ENCODE results near the gene ARMS2. TPM values are rescaled to one million over a fixed set of nuclear protein-coding genes. Genes with fewer than 3 reads are reported as not detected.

The ARMS2 gene
- polyA plus RNA-seq, 3 donors, result 0.24 to 0.31 TPM; not detected in 1

- no peak for DNase-seq (ENCODE audit: extremely low read depth in 1 of 11, low read depth in 9 of 11, low spot score in 4 of 11)
These were observed 32.1 kb downstream of the ARMS2 start for GRCh38 chr10:122486406-122487080.

GRCh38 chr10:122487174-122487765 lies 32.8 kb downstream of the ARMS2 start:
- peak in 2 of 11 donors; percentile 61 to 82 for DNase-seq (ENCODE audit: extremely low read depth in 1 of 11, low read depth in 9 of 11, low spot score in 4 of 11)

GRCh38 chr10:122490268-122490667 lies 35.8 kb downstream of the ARMS2 start:
- DNase-seq (ENCODE audit: extremely low read depth in 1 of 11, low read depth in 9 of 11, low spot score in 4 of 11), result no peak

- DNase-seq (ENCODE audit: extremely low read depth in 1 of 11, low read depth in 9 of 11, low spot score in 4 of 11), result no peak
These were observed 36.6 kb downstream of the ARMS2 start for GRCh38 chr10:122490786-122491680.

GRCh38 chr10:122492006-122492405 lies 37.6 kb downstream of the ARMS2 start:
- DNase-seq (ENCODE audit: extremely low read depth in 1 of 11, low read depth in 9 of 11, low spot score in 4 of 11), result no peak

GRCh38 chr10:122492999-122493481 lies 38.6 kb downstream of the ARMS2 start:
- no peak for DNase-seq (ENCODE audit: extremely low read depth in 1 of 11, low read depth in 9 of 11, low spot score in 4 of 11)

GRCh38 chr10:122493761-122494160 lies 39.3 kb downstream of the ARMS2 start:
- no peak for DNase-seq (ENCODE audit: extremely low read depth in 1 of 11, low read depth in 9 of 11, low spot score in 4 of 11)

GRCh38 chr10:122494173-122494820 lies 39.8 kb downstream of the ARMS2 start:
- DNase-seq (ENCODE audit: extremely low read depth in 1 of 11, low read depth in 9 of 11, low spot score in 4 of 11), result no peak

GRCh38 chr10:122494833-122495232 lies 40.4 kb downstream of the ARMS2 start:
- no peak for DNase-seq (ENCODE audit: extremely low read depth in 1 of 11, low read depth in 9 of 11, low spot score in 4 of 11)

- DNase-seq (ENCODE audit: extremely low read depth in 1 of 11, low read depth in 9 of 11, low spot score in 4 of 11), result no peak
These were observed 41.2 kb downstream of the ARMS2 start for GRCh38 chr10:122495406-122496340.

GRCh38 chr10:122497241-122497640 lies 42.8 kb downstream of the ARMS2 start:
- no peak for DNase-seq (ENCODE audit: extremely low read depth in 1 of 11, low read depth in 9 of 11, low spot score in 4 of 11)

- no peak for DNase-seq (ENCODE audit: extremely low read depth in 1 of 11, low read depth in 9 of 11, low spot score in 4 of 11)
These were observed 44.1 kb downstream of the ARMS2 start for GRCh38 chr10:122498521-122498920.

GRCh38 chr10:122499012-122499411 lies 44.6 kb downstream of the ARMS2 start:
- no peak for DNase-seq (ENCODE audit: extremely low read depth in 1 of 11, low read depth in 9 of 11, low spot score in 4 of 11)

GRCh38 chr10:122499491-122499941 lies 45.1 kb downstream of the ARMS2 start:
- no peak for DNase-seq (ENCODE audit: extremely low read depth in 1 of 11, low read depth in 9 of 11, low spot score in 4 of 11)

GRCh38 chr10:122500194-122500593 lies 45.7 kb downstream of the ARMS2 start:
- no peak for DNase-seq (ENCODE audit: extremely low read depth in 1 of 11, low read depth in 9 of 11, low spot score in 4 of 11)

- no peak for DNase-seq (ENCODE audit: extremely low read depth in 1 of 11, low read depth in 9 of 11, low spot score in 4 of 11)
These were observed 46.3 kb downstream of the ARMS2 start for GRCh38 chr10:122500726-122501125.

- DNase-seq (ENCODE audit: extremely low read depth in 1 of 11, low read depth in 9 of 11, low spot score in 4 of 11), result no peak
These were observed 48.6 kb downstream of the ARMS2 start for GRCh38 chr10:122503012-122503411.

GRCh38 chr10:122503886-122504609 lies 49.6 kb downstream of the ARMS2 start:
- no peak for DNase-seq (ENCODE audit: extremely low read depth in 1 of 11, low read depth in 9 of 11, low spot score in 4 of 11)

Data from renal cortex interstitium (tissue), 11 donors.